Esophagus muscularis mucosa (tissue), 4 donors: ENCODE data around the gene ASNSD1. TPM values are rescaled to one million over a fixed set of nuclear protein-coding genes. Genes with fewer than 3 reads are reported as not detected.
"Not testable (repeated sequence)": the region's sequence is repeated elsewhere in the genome, so short reads cannot be mapped to it uniquely, and the experiment has no call there.

ENCODE experiments used
- DNase-seq: peaks from one replicate; pipeline ENCODE4 v3.0.0-alpha.2; 2017; ENCODE audit errors: extremely low spot score
- H3K27ac ChIP-seq, 4 donors: fragments of 200-600 bp; sonication (generic); replicated peaks in 1 of 4; 1 replicate in 3 of 4; 2 replicates in 1 of 4; pipeline ENCODE4 v1.5.1; 2016 to 2019; ENCODE audit warnings: mild to moderate bottlenecking in 1 of 4
- H3K27me3 ChIP-seq, 4 donors: fragments of 200-600 bp; sonication (generic); one replicate each; pipeline versions ENCODE4 v1.5.1 to v1.6.0; 2016 to 2019
- H3K36me3 ChIP-seq, 4 donors: fragments of 200-600 bp; sonication (generic); one replicate each; pipeline ENCODE4 v1.5.1; 2016 to 2019
- H3K4me1 ChIP-seq, 4 donors: fragments of 200-600 bp; sonication (generic); one replicate each; pipeline ENCODE4 v1.5.1; 2016 to 2019
- H3K4me3 ChIP-seq, 4 donors: fragments of 200-600 bp; sonication (generic); 1 replicate in 2 of 4; 2 replicates in 2 of 4; pipeline ENCODE4 v1.5.1; 2016 to 2019; ENCODE audit warnings: mild to moderate bottlenecking in 4 of 4, moderate library complexity in 1 of 4
- H3K9me3 ChIP-seq, 4 donors: fragments of 200-600 bp; sonication (generic); 1 replicate in 3 of 4; 2 replicates in 1 of 4; pipeline ENCODE4 v1.5.1; 2016 to 2019
- CTCF ChIP-seq, 3 experiments: fragments of 200-600 bp in 2 of 3; fragments of 450-650 bp in 1 of 3; sonication (generic) in 2 of 3; IDR thresholded peaks; one replicate each; pipeline ENCODE4 v1.5.1; 2017 to 2019; ENCODE audit warnings: antibody characterized with exemption in 3 of 3, mild to moderate bottlenecking in 2 of 3, moderate library complexity in 1 of 3
- EP300 ChIP-seq: sonication (generic); formaldehyde crosslinking; IDR thresholded peaks from one replicate; pipeline ENCODE4 v1.6.1; 2017; ENCODE audit warnings: antibody characterized with exemption
- POLR2A ChIP-seq: fragments of 450-650 bp; IDR thresholded peaks from one replicate; pipeline ENCODE4 v1.6.1; 2017; ENCODE audit warnings: antibody characterized with exemption, moderate library complexity, mild to moderate bottlenecking, low read depth
- POLR2AphosphoS5 ChIP-seq, 2 donors: sonication (generic); formaldehyde crosslinking; IDR thresholded peaks; one replicate each; pipeline ENCODE4 v1.6.1; 2017; ENCODE audit warnings: antibody characterized with exemption in 2 of 2
- WGBS: methylation state at CpG from one replicate; pipeline ENCODE4 v1.1.5; 2018; 5-methylcytosine and 5-hydroxymethylcytosine counted together
- intact Hi-C: fragments of 100-400 bp; cut with DNase I; formaldehyde crosslinking; loops from one replicate; pipeline ENCODE4 v1.15.1; 2023
- total RNA-seq, 4 donors: library from RNA; depleted of rRNA; stranded (reverse); fragments of >200 nt; gene quantifications; one replicate each; pipeline versions ENCODE4 v1.1.0 to v1.2.1, GENCODE V29; 2016

The ASNSD1 gene
- total RNA-seq, 4 donors from 2014 or later, result 39.6 to 51.9 (median 47.2) TPM

GRCh38 chr2:189685540-189686229 is 24.4 kb downstream of the ASNSD1 start:
- Histone ChIP-seq H3K4me1 (peaks cover 0 to 28% (median 17%) of the 10 kb centered on the region in 4 donors), H3K27me3 (no peaks in the 10 kb centered on the region), H3K9me3 (no peaks in the 10 kb centered on the region), H3K36me3 (peaks cover 0 to 5% (median 0%) of the 10 kb centered on the region in 4 donors), H3K27ac (no peak overlapping the region), H3K4me3 (no peak overlapping the region)
- intact Hi-C loops, result no loop called here
- TF ChIP-seq EP300, result no peak
- TF ChIP-seq POLR2A, result no peak
- TF ChIP-seq POLR2AphosphoS5 (IDR thresholded peaks at IDR 0.05), result no peak
- TF ChIP-seq CTCF (IDR thresholded peaks at IDR 0.05), result no peak
- DNase-seq, result no peak
- 55% methylated on average over 2 of the region's 2 CpGs for WGBS

GRCh38 chr2:189687796-189688195 is 26.5 kb downstream of the ASNSD1 start:
- H3K27ac ChIP-seq, H3K9me3 ChIP-seq, H3K4me3 ChIP-seq, intact Hi-C loops, H3K36me3 ChIP-seq, H3K27me3 ChIP-seq, DNase-seq: not testable (repeated sequence)
- 85% methylated on average over 1 of the region's 1 CpG for WGBS
- peaks cover 0 to 16% (median 6%) of the 10 kb centered on the region in 4 donors for H3K4me1 ChIP-seq

GRCh38 chr2:189696223-189696622 is 35.0 kb downstream of the ASNSD1 start:
- Histone ChIP-seq H3K9me3 (no peaks in the 10 kb centered on the region), H3K36me3 (peaks cover 0 to 11% (median 0%) of the 10 kb centered on the region in 4 donors), H3K27me3 (no peaks in the 10 kb centered on the region), H3K4me1 (peaks cover 0 to 10% (median 5%) of the 10 kb centered on the region in 4 donors), H3K27ac (no peak overlapping the region), H3K4me3 (no peak overlapping the region)
- TF ChIP-seq POLR2A, result no peak
- no peak for TF ChIP-seq EP300
- no peak for TF ChIP-seq CTCF (IDR thresholded peaks at IDR 0.05)
- no peak for TF ChIP-seq POLR2AphosphoS5 (IDR thresholded peaks at IDR 0.05)
- intact Hi-C loops, result loop anchor here (2.0 kb wide), 1 partner anchor 35 kb away; the partner anchor contains the start of gene ASNSD1
- DNase-seq, result no peak
- 89% methylated on average over 3 of the region's 3 CpGs for WGBS

- no peak for TF ChIP-seq POLR2A
- no peak for TF ChIP-seq POLR2AphosphoS5 (IDR thresholded peaks at IDR 0.05)
- peak; percentile 64 to 67 (median 65) for TF ChIP-seq CTCF (IDR thresholded peaks at IDR 0.05)
- TF ChIP-seq EP300, result no peak
- Histone ChIP-seq H3K4me1 (peaks cover 0 to 10% (median 5%) of the 10 kb centered on the region in 4 donors), H3K9me3 (no peaks in the 10 kb centered on the region), H3K27ac (peak overlapping the region in 1 of 4 donors; percentile 19), H3K36me3 (peaks cover 0 to 8% (median 0%) of the 10 kb centered on the region in 4 donors), H3K27me3 (no peaks in the 10 kb centered on the region), H3K4me3 (no peak overlapping the region)
- DNase-seq, result no peak
- intact Hi-C loops, result no loop called here
- WGBS, result 26% methylated on average over 6 of the region's 6 CpGs
Measured at GRCh38 chr2:189698020-189698887, 37.0 kb downstream of the ASNSD1 start.

- H3K27ac ChIP-seq, result no peak overlapping the region
- no peak for DNase-seq
- no peaks in the 10 kb centered on the region for H3K27me3 ChIP-seq
- H3K9me3 ChIP-seq, result no peaks in the 10 kb centered on the region
- TF ChIP-seq EP300, result no peak
- no peak for TF ChIP-seq POLR2AphosphoS5 (IDR thresholded peaks at IDR 0.05)
- no peak for TF ChIP-seq POLR2A
- TF ChIP-seq CTCF (IDR thresholded peaks at IDR 0.05), result no peak
- peaks cover 0 to 9% (median 0%) of the 10 kb centered on the region in 4 donors for H3K36me3 ChIP-seq
- intact Hi-C loops, result no loop called here
- H3K4me3 ChIP-seq, result no peak overlapping the region
- peaks cover 0 to 10% (median 5%) of the 10 kb centered on the region in 4 donors for H3K4me1 ChIP-seq
- WGBS, result 50% methylated on average over 2 of the region's 2 CpGs
Measured at GRCh38 chr2:189700681-189701080, 39.4 kb downstream of the ASNSD1 start.
